VCaP (cell line): ENCODE data around the gene KATNIP.

Experiments
- H3K27ac ChIP-seq: fragments of 450-650 bp; 2 replicates; pipeline ENCODE4 v1.5.1; 2017
- TF ChIP-seq, protein P1 (sequence below): fragments of 450-650 bp; conservative IDR thresholded peaks from 2 replicates; pipeline ENCODE4 v1.5.1; 2017; ENCODE audit warnings: mild to moderate bottlenecking, moderate library complexity

Gene KATNIP

DNA sequence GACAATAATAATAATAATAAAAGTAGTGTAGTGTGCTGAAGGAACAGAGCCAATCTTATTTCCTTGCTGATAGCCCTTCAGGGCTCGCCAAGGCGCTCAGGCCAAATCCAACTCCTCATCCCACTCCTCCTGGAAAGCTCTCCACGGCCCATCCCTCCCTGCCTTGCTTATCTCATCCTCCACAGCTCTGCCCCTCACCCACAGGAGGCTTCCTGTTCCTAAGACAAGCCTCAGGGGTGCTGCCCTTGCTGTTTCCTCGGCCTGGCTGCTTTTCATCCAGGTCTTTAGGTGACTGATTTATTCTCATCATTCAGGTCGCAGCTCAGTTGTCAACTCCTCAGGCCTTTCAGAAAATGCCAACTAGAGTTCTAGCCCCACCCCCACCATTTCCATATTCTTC lies 11.4 kb upstream of the KATNIP start:
- H3K27ac ChIP-seq: no peak overlapping the region
- TF ChIP-seq, protein P1, sequence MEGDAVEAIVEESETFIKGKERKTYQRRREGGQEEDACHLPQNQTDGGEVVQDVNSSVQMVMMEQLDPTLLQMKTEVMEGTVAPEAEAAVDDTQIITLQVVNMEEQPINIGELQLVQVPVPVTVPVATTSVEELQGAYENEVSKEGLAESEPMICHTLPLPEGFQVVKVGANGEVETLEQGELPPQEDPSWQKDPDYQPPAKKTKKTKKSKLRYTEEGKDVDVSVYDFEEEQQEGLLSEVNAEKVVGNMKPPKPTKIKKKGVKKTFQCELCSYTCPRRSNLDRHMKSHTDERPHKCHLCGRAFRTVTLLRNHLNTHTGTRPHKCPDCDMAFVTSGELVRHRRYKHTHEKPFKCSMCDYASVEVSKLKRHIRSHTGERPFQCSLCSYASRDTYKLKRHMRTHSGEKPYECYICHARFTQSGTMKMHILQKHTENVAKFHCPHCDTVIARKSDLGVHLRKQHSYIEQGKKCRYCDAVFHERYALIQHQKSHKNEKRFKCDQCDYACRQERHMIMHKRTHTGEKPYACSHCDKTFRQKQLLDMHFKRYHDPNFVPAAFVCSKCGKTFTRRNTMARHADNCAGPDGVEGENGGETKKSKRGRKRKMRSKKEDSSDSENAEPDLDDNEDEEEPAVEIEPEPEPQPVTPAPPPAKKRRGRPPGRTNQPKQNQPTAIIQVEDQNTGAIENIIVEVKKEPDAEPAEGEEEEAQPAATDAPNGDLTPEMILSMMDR: no peak

DNA sequence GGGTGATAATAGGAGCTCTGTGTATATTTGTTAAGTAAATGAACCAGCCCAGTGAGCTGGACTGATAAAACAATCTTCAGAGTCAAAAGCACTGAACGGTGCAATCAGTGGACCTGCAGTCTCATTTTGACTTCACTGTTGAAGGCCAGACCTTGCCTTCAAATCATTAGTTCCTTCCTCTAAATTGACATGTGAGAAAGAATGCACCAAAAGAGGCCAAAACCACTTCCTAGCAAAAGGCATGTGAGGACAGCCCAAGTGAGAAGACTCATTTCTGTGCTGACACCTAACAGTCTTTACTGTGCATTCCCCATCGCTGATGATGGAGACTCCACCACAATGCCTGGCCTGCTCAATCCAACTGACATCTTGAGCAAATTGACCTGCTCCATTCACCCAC lies 10.8 kb upstream of the KATNIP start:
- H3K27ac ChIP-seq: no peak overlapping the region
- TF ChIP-seq, protein P1: no peak

DNA sequence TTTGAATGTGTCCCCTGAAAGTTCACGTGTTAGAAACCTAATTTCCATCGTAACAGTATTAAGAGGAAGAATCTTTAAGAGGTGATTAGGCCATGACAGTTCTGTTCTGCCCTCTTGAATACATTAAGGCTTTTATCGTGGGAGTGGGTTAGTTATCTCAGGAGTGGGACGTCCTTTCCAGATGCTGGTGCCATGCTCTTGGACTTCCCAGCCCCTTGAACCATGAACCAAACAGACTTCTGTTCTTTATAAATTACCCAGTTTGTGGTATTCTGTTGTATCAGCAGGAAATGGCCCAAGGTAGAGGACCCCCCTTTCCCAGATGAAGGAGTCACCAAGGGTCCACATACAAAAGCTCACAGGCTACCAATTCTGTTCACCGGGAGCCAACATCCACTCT lies 10.3 kb upstream of the KATNIP start:
- TF ChIP-seq, protein P1: no peak
- H3K27ac ChIP-seq: no peak overlapping the region

DNA sequence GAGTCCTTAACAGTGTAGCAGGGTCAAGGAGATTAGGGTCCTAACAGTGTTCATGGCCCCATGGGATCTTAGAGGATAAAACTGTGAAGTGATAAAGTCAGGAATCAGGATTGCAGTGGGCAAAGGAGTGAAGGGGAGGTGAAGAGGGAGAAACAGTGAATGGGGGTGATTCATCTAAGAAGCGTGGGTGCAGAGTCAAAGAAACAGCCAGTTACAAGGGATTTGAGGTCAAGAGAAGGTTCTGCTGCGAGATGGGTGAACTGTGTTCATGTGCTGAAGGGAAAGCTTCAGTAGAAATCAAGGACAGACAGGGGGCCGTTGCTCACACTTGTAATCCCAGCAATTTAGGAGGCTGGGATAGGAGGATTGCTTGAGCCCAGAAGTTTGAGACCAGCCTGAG lies 6.1 kb upstream of the KATNIP start:
- H3K27ac ChIP-seq: no peak overlapping the region
- TF ChIP-seq, protein P1: no peak

DNA sequence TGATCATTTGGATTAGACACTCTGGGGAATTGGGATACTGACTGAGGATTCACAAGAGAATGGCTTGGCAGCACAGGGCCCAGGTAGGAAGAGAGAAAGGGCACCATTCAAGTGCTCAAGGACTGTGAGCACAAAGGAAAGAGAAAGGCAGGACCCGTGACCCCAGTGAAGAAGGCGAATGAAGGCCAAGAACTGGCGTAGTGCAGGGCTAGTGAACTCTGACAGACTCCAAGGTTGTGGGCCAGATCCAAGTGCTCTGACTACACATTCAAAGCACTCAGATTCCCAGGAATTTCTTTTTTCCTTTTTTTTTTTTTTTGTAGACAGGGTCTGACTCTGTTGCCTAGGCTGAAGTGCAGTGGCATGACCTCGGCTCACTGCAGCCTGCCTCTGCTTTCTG lies 5.3 kb upstream of the KATNIP start:
- H3K27ac ChIP-seq: no peak overlapping the region
- TF ChIP-seq, protein P1: no peak

DNA sequence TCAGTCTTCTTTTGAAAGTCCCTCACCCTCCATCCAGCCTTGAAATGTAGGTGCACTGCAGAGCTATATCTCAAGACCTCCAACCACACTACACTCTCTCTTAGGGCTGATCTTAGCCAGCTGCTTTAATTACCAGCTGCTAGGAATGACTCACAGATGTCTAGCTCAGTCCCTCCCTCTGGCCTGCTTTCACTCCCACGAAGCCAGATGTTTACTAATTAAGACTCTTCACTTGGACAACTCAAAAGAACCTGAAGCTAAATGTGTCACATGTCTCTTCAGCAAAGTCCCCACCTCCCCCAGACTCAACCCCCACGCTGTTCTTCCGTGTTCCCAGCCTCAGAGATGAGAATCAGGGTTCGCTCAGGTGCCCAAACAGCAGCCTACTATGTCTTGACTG lies 2.8 kb upstream of the KATNIP start:
- no peak overlapping the region for H3K27ac ChIP-seq

DNA sequence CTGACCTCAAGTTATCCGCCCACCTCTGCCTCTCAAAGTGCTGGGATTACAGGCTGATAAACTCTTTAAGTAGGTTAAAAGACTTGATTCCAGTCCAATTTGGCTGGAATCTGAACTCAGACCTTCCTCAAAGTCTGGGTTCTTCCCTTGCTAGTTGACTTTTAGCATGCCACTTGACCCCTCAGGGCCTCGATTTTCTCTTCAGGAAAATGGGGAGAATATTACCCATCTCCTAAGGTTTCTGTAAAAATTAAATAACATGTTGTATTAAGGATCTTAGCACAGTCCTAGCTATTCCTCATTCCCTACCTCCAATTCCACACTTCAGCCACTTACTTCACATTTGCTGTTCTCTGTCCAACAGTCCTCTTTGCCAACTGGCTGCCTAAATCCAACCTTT lies 2.1 kb upstream of the KATNIP start:
- TF ChIP-seq, protein P1: no peak
- no peak overlapping the region for H3K27ac ChIP-seq

More for the DNA sequence above, 2.8 kb upstream of the KATNIP start:
- TF ChIP-seq, protein P1: no peak

DNA sequence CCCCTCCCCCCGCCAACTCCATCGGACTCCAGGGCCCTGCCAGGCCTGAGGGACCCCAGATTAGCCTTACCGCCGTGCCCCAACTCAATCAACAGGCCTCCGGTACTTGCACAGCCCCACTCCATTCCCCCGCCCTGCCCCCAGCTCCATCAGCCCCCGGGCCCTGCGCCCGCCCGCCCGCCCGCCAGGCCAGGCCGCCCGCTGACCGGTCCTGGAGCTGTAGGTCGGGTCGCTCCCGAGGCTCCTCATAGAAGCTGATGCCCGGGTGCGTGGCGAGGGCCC lies 539 bp upstream of the KATNIP start:
- TF ChIP-seq, protein P1: no peak
- H3K27ac ChIP-seq: peak overlapping the region; percentile 65
